Prostate gland (tissue), 2 donors: ENCODE measurements around the gene HOXB5. TPM values are rescaled to one million over a fixed set of nuclear protein-coding genes. Genes with fewer than 3 reads are reported as not detected.

ENCODE experiments used
- DNase-seq: peaks from one replicate; pipeline ENCODE4 v3.0.0-alpha.2; 2019; ENCODE audit warnings: low spot score
- H3K27ac ChIP-seq, 2 donors: fragments of 200-600 bp; sonication (generic); 2 replicates each; pipeline ENCODE4 v1.5.1; 2017 to 2019
- H3K27me3 ChIP-seq: fragments of 200-600 bp; sonication (generic); replicated peaks from 2 replicates; pipeline ENCODE4 v1.5.1; 2019; ENCODE audit not compliant: insufficient read depth
- H3K36me3 ChIP-seq, 2 donors: fragments of 200-600 bp; sonication (generic); 1 replicate in 1 of 2; 2 replicates in 1 of 2; pipeline versions ENCODE4 v1.5.1 to v1.8.1; 2017 to 2019
- H3K4me1 ChIP-seq: fragments of 200-600 bp; sonication (generic); replicated peaks from 2 replicates; pipeline ENCODE4 v1.5.1; 2019
- H3K4me3 ChIP-seq, 2 donors: fragments of 200-600 bp; sonication (generic); 2 replicates each; pipeline ENCODE4 v1.5.1; 2017 to 2019
- H3K9me3 ChIP-seq: fragments of 200-600 bp; sonication (generic); 2 replicates; pipeline ENCODE4 v1.5.1; 2017
- CTCF ChIP-seq, 4 experiments: fragments of 200-600 bp in 2 of 4; fragments of 450-650 bp in 2 of 4; sonication (generic) in 2 of 4; IDR thresholded peaks; 1 replicate in 3 of 4; 2 replicates in 1 of 4; pipeline ENCODE4 v1.5.1; 2016 to 2019; ENCODE audit warnings: antibody characterized with exemption in 4 of 4, mild to moderate bottlenecking in 2 of 4, moderate library complexity in 2 of 4
- POLR2A ChIP-seq: fragments of 450-650 bp; IDR thresholded peaks from one replicate; pipeline ENCODE4 v1.6.1; 2016; ENCODE audit warnings: antibody characterized with exemption, mild to moderate bottlenecking
- POLR2AphosphoS5 ChIP-seq: sonication (generic); formaldehyde crosslinking; IDR thresholded peaks from one replicate; pipeline ENCODE4 v1.6.1; 2017; ENCODE audit warnings: antibody characterized with exemption
- WGBS: methylation state at CpG from one replicate; pipeline ENCODE4 v1.1.5; 2018; 5-methylcytosine and 5-hydroxymethylcytosine counted together
- intact Hi-C: fragments of 100-400 bp; cut with DNase I; formaldehyde crosslinking; loops from one replicate; pipeline ENCODE4 v1.14.2; 2022
- total RNA-seq, 2 donors: library from RNA; depleted of rRNA; stranded (reverse); fragments of >200 nt; gene quantifications; one replicate each; pipeline ENCODE4 v1.1.0, GENCODE V29; 2016

The HOXB5 gene
- total RNA-seq, 2 donors from 2014 or later: 0.36 to 1.1 TPM

GRCh38 chr17:48636177-48637018 is 42.8 kb upstream of the HOXB5 start:
- DNase-seq: no peak
- intact Hi-C loops: no loop called here
- TF ChIP-seq POLR2A (no peak), POLR2AphosphoS5 (no peak), CTCF (IDR thresholded peaks at IDR 0.05) (peak in 1 of 4 experiments; percentile 48)
- Histone ChIP-seq H3K27me3 (peaks cover 38% of the 10 kb centered on the region), H3K9me3 (no peaks in the 10 kb centered on the region), H3K27ac (no peak overlapping the region), H3K4me3 (no peak overlapping the region), H3K36me3 (no peaks in the 10 kb centered on the region), H3K4me1 (no peaks in the 10 kb centered on the region)
- 10% methylated on average over 35 of the region's 39 CpGs for WGBS

GRCh38 chr17:48634493-48635208 is 41.1 kb upstream of the HOXB5 start:
- Histone ChIP-seq H3K4me1 (no peaks in the 10 kb centered on the region), H3K27ac (no peak overlapping the region), H3K36me3 (no peaks in the 10 kb centered on the region), H3K9me3 (no peaks in the 10 kb centered on the region), H3K4me3 (no peak overlapping the region), H3K27me3 (peaks cover 46% of the 10 kb centered on the region)
- no peak for DNase-seq
- intact Hi-C loops: no loop called here
- TF ChIP-seq CTCF (IDR thresholded peaks at IDR 0.05): no peak
- no peak for TF ChIP-seq POLR2A
- no peak for TF ChIP-seq POLR2AphosphoS5
- WGBS: 72% methylated on average over 20 of the region's 20 CpGs

GRCh38 chr17:48633266-48633677 is 39.7 kb upstream of the HOXB5 start:
- WGBS: 42% methylated on average over 34 of the region's 35 CpGs
- H3K36me3 ChIP-seq: no peaks in the 10 kb centered on the region
- no peak overlapping the region for H3K4me3 ChIP-seq
- H3K4me1 ChIP-seq: no peaks in the 10 kb centered on the region
- intact Hi-C loops: no loop called here
- no peak for TF ChIP-seq POLR2AphosphoS5
- no peak for TF ChIP-seq CTCF (IDR thresholded peaks at IDR 0.05)
- TF ChIP-seq POLR2A: no peak
- H3K9me3 ChIP-seq: no peaks in the 10 kb centered on the region
- no peak for DNase-seq
- no peak overlapping the region for H3K27ac ChIP-seq
- H3K27me3 ChIP-seq: peaks cover 57% of the 10 kb centered on the region

- H3K9me3 ChIP-seq: no peaks in the 10 kb centered on the region
- H3K4me3 ChIP-seq: no peak overlapping the region
- no peaks in the 10 kb centered on the region for H3K4me1 ChIP-seq
- no peaks in the 10 kb centered on the region for H3K36me3 ChIP-seq
- peaks cover 60% of the 10 kb centered on the region for H3K27me3 ChIP-seq
- WGBS: 60% methylated on average over 7 of the region's 7 CpGs
- no peak for DNase-seq
- intact Hi-C loops: no loop called here
- TF ChIP-seq POLR2A: no peak
- H3K27ac ChIP-seq: no peak overlapping the region
Observed at GRCh38 chr17:48632579-48633265, 39.1 kb upstream of the HOXB5 start.
